Measurements from ENCODE around the gene GYPE.
"Not testable (repeated sequence)": the region's sequence is repeated elsewhere in the genome, so short reads cannot be mapped to it uniquely, and the experiment has no call there.

GRCh38 chr4:143843506-143843832 is 61.9 kb downstream of the GYPE start:
- TF ChIP-seq CTCF (IDR thresholded peaks at IDR 0.05; ENCODE audit: extremely low read depth in 1 of 2, insufficient read depth in 1 of 2, low read depth in 1 of 2, low read length in 2 of 2); EZH2 (IDR thresholded peaks at IDR 0.05; ENCODE audit: borderline replicate concordance, low read depth, low read length, severe bottlenecking); FOS (IDR thresholded peaks at IDR 0.05; ENCODE audit: borderline replicate concordance, insufficient read depth, low read length); POLR2A (IDR thresholded peaks at IDR 0.05; ENCODE audit: low read depth, low read length); POLR2AphosphoS5 (IDR thresholded peaks at IDR 0.05; ENCODE audit: insufficient read depth, low read depth, low read length): not testable (repeated sequence)

Data from endothelial cell of umbilical vein (primary cell).